Peyer's patch (tissue), 4 donors: ENCODE results near the gene CD52. TPM values are rescaled to one million over a fixed set of nuclear protein-coding genes. Genes with fewer than 3 reads are reported as not detected.

Source experiments
- DNase-seq, 3 donors: peaks; one replicate each; pipeline ENCODE4 v3.0.0-alpha.2; 2017 to 2019
- H3K27ac ChIP-seq, 4 donors: fragments of 200-600 bp; sonication (generic); one replicate each; pipeline ENCODE4 v1.5.1; 2016 to 2019
- H3K27me3 ChIP-seq, 2 donors: fragments of 200-600 bp; sonication (generic); one replicate each; pipeline ENCODE4 v1.5.1; 2019
- H3K36me3 ChIP-seq, 3 donors: fragments of 200-600 bp; sonication (generic); one replicate each; pipeline ENCODE4 v1.5.1; 2016 to 2019
- H3K4me1 ChIP-seq, 4 donors: fragments of 200-600 bp; sonication (generic); one replicate each; pipeline ENCODE4 v1.5.1; 2016 to 2019
- H3K4me3 ChIP-seq, 4 donors: fragments of 200-600 bp; sonication (generic); 1 replicate in 3 of 4; 2 replicates in 1 of 4; pipeline ENCODE4 v1.5.1; 2016 to 2019; ENCODE audit warnings: mild to moderate bottlenecking in 1 of 4
- H3K9me3 ChIP-seq, 4 donors: fragments of 200-600 bp; sonication (generic); one replicate each; pipeline ENCODE4 v1.5.1; 2016 to 2019; ENCODE audit warnings: mild to moderate bottlenecking in 1 of 4
- POLR2A ChIP-seq, 2 donors: fragments of 450-650 bp; IDR thresholded peaks; one replicate each; pipeline ENCODE4 v1.5.1; 2017; ENCODE audit warnings: antibody characterized with exemption in 2 of 2, mild to moderate bottlenecking in 2 of 2, moderate library complexity in 2 of 2
- total RNA-seq, 4 donors: library from RNA; depleted of rRNA; stranded (reverse); fragments of >200 nt; gene quantifications; one replicate each; pipeline ENCODE4 v1.1.0, GENCODE V29; 2016
- TF ChIP-seq, protein P1 (sequence below), 6 experiments: fragments of 450-650 bp in 4 of 6; fragments of 200-600 bp in 2 of 6; sonication (generic) in 1 of 6; IDR thresholded peaks; one replicate each; pipeline ENCODE4 v1.5.1; 2017 to 2019; ENCODE audit warnings: antibody characterized with exemption in 6 of 6, mild to moderate bottlenecking in 3 of 6, moderate library complexity in 1 of 6

The CD52 gene
- total RNA-seq, 4 donors from 2014 or later, result 4.7 to 135 (median 13.6) TPM

GRCh38 chr1:26281971-26282370 is 35.8 kb upstream of the CD52 start:
- DNase-seq, result peak in 1 of 3 donors; percentile 52
- TF ChIP-seq, protein P1, sequence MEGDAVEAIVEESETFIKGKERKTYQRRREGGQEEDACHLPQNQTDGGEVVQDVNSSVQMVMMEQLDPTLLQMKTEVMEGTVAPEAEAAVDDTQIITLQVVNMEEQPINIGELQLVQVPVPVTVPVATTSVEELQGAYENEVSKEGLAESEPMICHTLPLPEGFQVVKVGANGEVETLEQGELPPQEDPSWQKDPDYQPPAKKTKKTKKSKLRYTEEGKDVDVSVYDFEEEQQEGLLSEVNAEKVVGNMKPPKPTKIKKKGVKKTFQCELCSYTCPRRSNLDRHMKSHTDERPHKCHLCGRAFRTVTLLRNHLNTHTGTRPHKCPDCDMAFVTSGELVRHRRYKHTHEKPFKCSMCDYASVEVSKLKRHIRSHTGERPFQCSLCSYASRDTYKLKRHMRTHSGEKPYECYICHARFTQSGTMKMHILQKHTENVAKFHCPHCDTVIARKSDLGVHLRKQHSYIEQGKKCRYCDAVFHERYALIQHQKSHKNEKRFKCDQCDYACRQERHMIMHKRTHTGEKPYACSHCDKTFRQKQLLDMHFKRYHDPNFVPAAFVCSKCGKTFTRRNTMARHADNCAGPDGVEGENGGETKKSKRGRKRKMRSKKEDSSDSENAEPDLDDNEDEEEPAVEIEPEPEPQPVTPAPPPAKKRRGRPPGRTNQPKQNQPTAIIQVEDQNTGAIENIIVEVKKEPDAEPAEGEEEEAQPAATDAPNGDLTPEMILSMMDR (IDR thresholded peaks at IDR 0.05), result no peak
- TF ChIP-seq POLR2A (IDR thresholded peaks at IDR 0.05), result no peak
- peaks cover 11 to 80% (median 60%) of the 10 kb centered on the region in 4 donors for H3K4me1 ChIP-seq
- H3K27me3 ChIP-seq, result no peaks in the 10 kb centered on the region
- peaks cover 0 to 8% (median 0%) of the 10 kb centered on the region in 3 donors for H3K36me3 ChIP-seq
- peak overlapping the region in 2 of 4 donors; percentile 96 for H3K27ac ChIP-seq
- H3K9me3 ChIP-seq, result no peaks in the 10 kb centered on the region
- H3K4me3 ChIP-seq, result no peak overlapping the region

GRCh38 chr1:26282401-26282918 is 35.3 kb upstream of the CD52 start:
- H3K27ac ChIP-seq, result peak overlapping the region in 2 of 4 donors; percentile 9 to 96
- no peak overlapping the region for H3K4me3 ChIP-seq
- peaks cover 10 to 77% (median 59%) of the 10 kb centered on the region in 4 donors for H3K4me1 ChIP-seq
- no peaks in the 10 kb centered on the region for H3K27me3 ChIP-seq
- no peaks in the 10 kb centered on the region for H3K9me3 ChIP-seq
- H3K36me3 ChIP-seq, result peaks cover 0 to 8% (median 0%) of the 10 kb centered on the region in 3 donors
- no peak for DNase-seq
- TF ChIP-seq, protein P1 (IDR thresholded peaks at IDR 0.05), result no peak
- no peak for TF ChIP-seq POLR2A (IDR thresholded peaks at IDR 0.05)

DNA sequence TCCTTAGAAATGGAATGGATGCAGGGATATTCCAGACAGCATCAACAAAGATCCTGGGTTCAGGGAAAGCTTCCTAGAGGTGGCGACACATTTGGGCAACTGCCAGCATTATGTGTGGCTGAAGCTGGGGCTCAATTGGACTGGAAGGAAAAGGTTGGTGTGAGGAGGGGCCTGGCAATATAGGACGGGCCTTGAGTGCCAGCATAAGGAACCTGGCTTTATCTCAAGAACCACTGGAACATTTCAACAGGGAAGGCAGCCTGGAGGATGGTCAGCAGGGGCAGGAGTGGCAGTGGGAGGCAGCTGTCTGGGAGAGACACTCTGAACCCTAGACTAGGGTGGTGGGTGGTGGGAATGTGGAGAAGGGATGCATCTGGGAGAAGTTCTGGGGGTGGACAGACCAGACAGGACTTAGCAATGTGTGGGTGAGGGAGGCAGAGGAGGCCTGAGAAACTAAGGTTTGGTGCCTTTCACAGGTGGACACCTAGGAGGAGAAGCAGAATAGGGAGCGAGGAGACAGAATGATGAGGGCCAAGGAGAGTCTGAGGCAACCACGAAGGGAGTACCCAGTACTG is 34.4 kb upstream of the CD52 start:
- Histone ChIP-seq H3K36me3 (peaks cover 0 to 8% (median 0%) of the 10 kb centered on the region in 3 donors), H3K4me3 (no peak overlapping the region), H3K4me1 (peaks cover 3 to 73% (median 61%) of the 10 kb centered on the region in 4 donors), H3K27ac (peak overlapping the region; percentile 73 to 91 (median 85)), H3K27me3 (no peaks in the 10 kb centered on the region), H3K9me3 (no peaks in the 10 kb centered on the region)
- DNase-seq, result no peak
- TF ChIP-seq, protein P1 (IDR thresholded peaks at IDR 0.05), result no peak
- TF ChIP-seq POLR2A (IDR thresholded peaks at IDR 0.05), result no peak

DNA sequence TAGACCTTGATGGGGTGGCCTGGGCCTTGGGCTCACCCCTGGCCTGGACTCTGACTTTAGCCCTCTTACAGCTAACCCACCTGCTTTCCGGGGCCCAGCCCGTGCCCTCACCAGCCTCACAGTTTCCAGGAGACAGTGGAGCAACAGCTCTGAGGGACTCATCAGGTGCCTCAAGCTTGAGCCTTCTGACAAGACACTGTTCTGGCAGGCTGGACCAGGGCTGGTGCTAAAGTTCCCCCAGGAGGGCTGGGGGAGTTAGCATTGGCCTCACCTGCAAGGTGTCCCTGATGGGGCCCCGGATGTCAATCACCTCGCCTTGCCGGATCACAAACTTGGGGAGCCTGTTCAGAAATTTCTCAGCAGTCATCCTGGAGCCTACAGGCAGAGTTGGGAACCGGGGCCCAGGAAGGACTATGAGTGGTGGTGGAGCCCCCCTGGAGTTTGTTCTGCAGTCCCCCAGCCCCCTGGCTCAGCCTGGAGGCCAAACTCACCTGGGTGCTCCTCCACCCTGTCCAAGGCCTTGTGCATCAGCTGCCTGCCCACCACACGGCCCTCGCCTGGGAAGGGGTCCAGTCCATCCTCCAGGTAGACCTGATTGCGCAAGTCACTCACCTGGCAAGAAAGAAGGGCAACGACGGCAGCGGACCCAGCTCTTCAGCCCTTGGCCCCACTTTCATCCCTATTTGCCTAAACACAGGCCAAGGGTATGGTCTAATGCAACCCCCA is 33.7 kb upstream of the CD52 start:
- no peak for TF ChIP-seq POLR2A (IDR thresholded peaks at IDR 0.05)
- TF ChIP-seq, protein P1 (IDR thresholded peaks at IDR 0.05), result no peak
- peak overlapping the region; percentile 73 to 91 (median 85) for H3K27ac ChIP-seq
- peaks cover 2 to 73% (median 64%) of the 10 kb centered on the region in 4 donors for H3K4me1 ChIP-seq
- peak overlapping the region in 1 of 4 donors; percentile 6 for H3K4me3 ChIP-seq
- H3K9me3 ChIP-seq, result no peaks in the 10 kb centered on the region
- no peaks in the 10 kb centered on the region for H3K27me3 ChIP-seq
- no peak for DNase-seq
- peaks cover 0 to 8% (median 0%) of the 10 kb centered on the region in 3 donors for H3K36me3 ChIP-seq

DNA sequence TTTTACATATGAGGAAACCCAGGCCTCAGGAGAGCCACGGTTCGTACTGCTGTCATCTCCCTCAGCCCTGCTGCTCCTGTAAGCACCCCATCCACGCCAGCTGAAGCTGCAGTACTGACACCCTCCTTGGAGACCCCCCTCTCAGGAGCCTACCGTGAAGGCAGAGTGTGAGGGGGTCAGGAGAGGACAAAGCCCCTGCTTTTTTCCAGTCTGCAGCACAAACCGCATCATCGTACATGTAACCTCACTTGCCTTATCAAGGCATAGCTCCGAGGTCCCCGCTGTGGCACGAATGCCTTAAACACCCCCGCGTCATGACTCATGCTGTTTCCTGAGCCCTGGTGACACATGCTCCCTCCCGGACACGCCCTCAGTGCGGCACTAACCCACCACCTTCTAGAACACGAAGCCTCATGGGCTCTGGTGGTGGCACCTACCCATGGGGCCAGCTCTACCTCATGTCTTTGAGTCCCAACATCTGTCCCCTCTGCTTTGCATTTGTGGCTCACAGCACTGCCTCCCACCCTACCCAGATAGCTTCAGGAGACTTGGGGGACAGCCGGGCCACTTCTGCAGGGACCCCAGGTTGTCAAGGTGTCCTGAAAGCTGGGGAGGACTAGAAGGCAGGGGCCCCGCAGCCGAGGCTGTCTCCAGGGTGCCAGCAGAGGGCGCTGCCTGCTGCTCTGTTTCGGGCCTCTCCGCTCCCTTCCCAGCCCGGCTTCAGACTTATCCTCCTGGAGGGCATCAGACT is 33.0 kb upstream of the CD52 start:
- H3K36me3 ChIP-seq, result peaks cover 0 to 8% (median 0%) of the 10 kb centered on the region in 3 donors
- no peaks in the 10 kb centered on the region for H3K9me3 ChIP-seq
- H3K27ac ChIP-seq, result peak overlapping the region; percentile 73 to 91 (median 85)
- no peaks in the 10 kb centered on the region for H3K27me3 ChIP-seq
- H3K4me1 ChIP-seq, result peaks cover 0 to 76% (median 67%) of the 10 kb centered on the region in 4 donors
- DNase-seq, result peak; percentile 84 to 95 (median 92)
- peak overlapping the region in 1 of 4 donors; percentile 6 for H3K4me3 ChIP-seq
- TF ChIP-seq, protein P1 (IDR thresholded peaks at IDR 0.05), result peak; percentile 64 to 88 (median 82)
- TF ChIP-seq POLR2A (IDR thresholded peaks at IDR 0.05), result no peak
